GM18951 (cell line): ENCODE data around the gene CCDC9B.

Experiments
- POLR2A ChIP-seq: IDR thresholded peaks from 4 replicates; pipeline ENCODE4 v1.6.1; 2011; ENCODE audit warnings: mild to moderate bottlenecking; ENCODE audit not compliant: insufficient read length, insufficient read depth; ENCODE audit errors: extremely low read depth
- in situ Hi-C: fragments of 300-500 bp; cut with MboI; formaldehyde crosslinking; loops from one replicate; pipeline ENCODE4 v1.12.0; 2022; ENCODE audit warnings: low sequenced_read_pairs, mixed read lengths, inconsistent platforms; ENCODE audit not compliant: unreplicated experiment

Gene CCDC9B

GRCh38 chr15:40338041-40338657, 2.6 kb downstream of the CCDC9B start:
- TF ChIP-seq POLR2A = no peak
- in situ Hi-C loops = no loop called here

GRCh38 chr15:40337597-40337996, 3.1 kb downstream of the CCDC9B start:
- in situ Hi-C loops = no loop called here
- TF ChIP-seq POLR2A = no peak

GRCh38 chr15:40336744-40337122, 4.0 kb downstream of the CCDC9B start:
- in situ Hi-C loops = no loop called here
- no peak for TF ChIP-seq POLR2A

- no peak for TF ChIP-seq POLR2A
- in situ Hi-C loops = no loop called here
Observed at GRCh38 chr15:40335938-40336743, 4.6 kb downstream of the CCDC9B start.

GRCh38 chr15:40334941-40335795, 5.6 kb downstream of the CCDC9B start:
- in situ Hi-C loops = no loop called here
- no peak for TF ChIP-seq POLR2A

- in situ Hi-C loops = no loop called here
- no peak for TF ChIP-seq POLR2A
Observed at GRCh38 chr15:40334541-40334940, 6.2 kb downstream of the CCDC9B start.

- in situ Hi-C loops = no loop called here
- TF ChIP-seq POLR2A = no peak
Observed at GRCh38 chr15:40333922-40334492, 6.7 kb downstream of the CCDC9B start.

GRCh38 chr15:40332113-40332781, 8.5 kb downstream of the CCDC9B start:
- TF ChIP-seq POLR2A = no peak
- in situ Hi-C loops = no loop called here

- TF ChIP-seq POLR2A = no peak
- in situ Hi-C loops = no loop called here
Observed at GRCh38 chr15:40331637-40332036, 9.1 kb downstream of the CCDC9B start.

- in situ Hi-C loops = no loop called here
- TF ChIP-seq POLR2A = no peak
Observed at GRCh38 chr15:40331026-40331425, 9.7 kb downstream of the CCDC9B start.

GRCh38 chr15:40330368-40330836, 10.3 kb downstream of the CCDC9B start:
- in situ Hi-C loops = no loop called here

GRCh38 chr15:40329804-40330203, 10.9 kb downstream of the CCDC9B start:
- in situ Hi-C loops = no loop called here

More at GRCh38 chr15:40330368-40330836, 10.3 kb downstream of the CCDC9B start:
- TF ChIP-seq POLR2A = no peak

More at GRCh38 chr15:40329804-40330203, 10.9 kb downstream of the CCDC9B start:
- TF ChIP-seq POLR2A = no peak
